Left ventricle myocardium superior (tissue), 1 donor: ENCODE measurements around the gene MYZAP. TPM values are rescaled to one million over a fixed set of nuclear protein-coding genes. Genes with fewer than 3 reads are reported as not detected.

Experiments used
- ATAC-seq: fragments of 200-7000 bp; cut with Tn5 transposase; one replicate; pipeline ENCODE4 v1.9.1; 2020; ENCODE audit warnings: mild to moderate bottlenecking, moderate library complexity
- DNase-seq: peaks from one replicate; pipeline ENCODE4 v3.0.0-alpha.2; 2020
- intact Hi-C: fragments of 100-400 bp; cut with micrococcal nuclease; formaldehyde crosslinking; loops from one replicate; pipeline ENCODE4 v1.11.0; 2022
- long read RNA-seq: library from polyadenylated mRNA; unstranded; transcript quantifications from one replicate; pipeline ENCODE4 v2.0.0, GENCODE V29; 2021
- total RNA-seq: library from RNA; stranded (reverse); fragmentation: NEBNext Ultra II Directional; extraction: Animal tissue kit (Norgen Biotek cat#: 25700); gene quantifications from one replicate; pipeline ENCODE4 v1.2.1, GENCODE V29; 2021
- donor health status: DM: no; HTN: yes; CAD: no; lungs with severe emphysema.

Gene MYZAP, protein sequence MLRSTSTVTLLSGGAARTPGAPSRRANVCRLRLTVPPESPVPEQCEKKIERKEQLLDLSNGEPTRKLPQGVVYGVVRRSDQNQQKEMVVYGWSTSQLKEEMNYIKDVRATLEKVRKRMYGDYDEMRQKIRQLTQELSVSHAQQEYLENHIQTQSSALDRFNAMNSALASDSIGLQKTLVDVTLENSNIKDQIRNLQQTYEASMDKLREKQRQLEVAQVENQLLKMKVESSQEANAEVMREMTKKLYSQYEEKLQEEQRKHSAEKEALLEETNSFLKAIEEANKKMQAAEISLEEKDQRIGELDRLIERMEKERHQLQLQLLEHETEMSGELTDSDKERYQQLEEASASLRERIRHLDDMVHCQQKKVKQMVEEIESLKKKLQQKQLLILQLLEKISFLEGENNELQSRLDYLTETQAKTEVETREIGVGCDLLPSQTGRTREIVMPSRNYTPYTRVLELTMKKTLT
- 930 TPM for total RNA-seq
- long read RNA-seq, transcript MYZAP-202 (12 exons, 2,181 nt) = minor isoform, 47 of 3,099 reads
- long read RNA-seq, transcript MYZAP-201 (13 exons, 2,361 nt) = major isoform, 2,976 of 3,099 reads
- long read RNA-seq, partial matches to known transcripts = 37 of 3,099 reads
- long read RNA-seq, other reads (novel, unspliced or antisense) = 39 of 3,099 reads

DNA sequence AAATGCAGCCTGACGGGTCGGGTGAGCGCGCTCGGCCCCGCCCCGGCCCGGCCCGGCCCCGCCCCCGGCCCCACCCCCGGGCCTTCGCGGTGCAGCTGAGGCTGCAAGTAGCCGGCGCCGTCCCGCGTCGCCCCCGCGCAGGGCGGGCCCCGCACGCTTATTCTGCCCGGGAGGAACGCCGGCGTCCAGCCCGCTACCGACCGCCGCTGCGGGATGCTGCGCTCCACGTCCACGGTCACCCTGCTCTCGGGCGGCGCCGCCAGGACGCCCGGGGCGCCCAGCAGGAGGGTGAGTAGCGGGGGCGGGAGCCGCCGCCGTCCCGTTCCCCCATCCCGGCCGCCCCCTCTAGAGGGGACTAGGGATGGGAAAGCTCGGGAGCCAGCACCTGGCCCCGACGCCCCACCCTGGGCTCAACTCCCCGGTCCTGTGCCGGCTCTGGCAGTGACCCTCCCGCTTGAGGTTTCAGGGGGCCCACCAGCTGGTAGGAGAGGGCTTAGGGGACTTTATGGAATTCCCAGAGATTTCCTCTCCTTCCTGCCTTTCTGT is at the start of gene MYZAP:
Gene MYZAP (plus strand): TSS at position 83 of the 546 bp plus-strand sequence. CDS start 131 bp downstream, at position 214.
- intact Hi-C loops = no loop called here
- ATAC-seq (peak; percentile 60), DNase-seq (peak; percentile 86)

DNA sequence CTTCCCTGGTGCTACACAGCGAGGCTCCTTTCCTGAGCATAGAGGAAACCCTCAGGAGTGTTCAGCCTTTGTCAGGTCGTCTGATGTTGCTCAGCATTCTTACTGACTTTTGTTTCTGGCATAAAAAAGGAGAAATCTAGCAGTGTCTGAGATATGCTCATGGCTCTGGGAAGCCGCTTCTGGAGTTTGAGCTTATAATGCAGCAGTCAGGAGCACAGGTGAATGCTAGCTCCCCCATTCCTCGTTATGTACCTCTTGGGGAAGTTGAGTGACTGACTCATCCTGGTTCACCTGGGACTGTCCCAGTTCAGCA is 49.2 kb upstream of the MYZAP start:
- ATAC-seq (no peak), DNase-seq (no peak)
- intact Hi-C loops = no loop called here

DNA sequence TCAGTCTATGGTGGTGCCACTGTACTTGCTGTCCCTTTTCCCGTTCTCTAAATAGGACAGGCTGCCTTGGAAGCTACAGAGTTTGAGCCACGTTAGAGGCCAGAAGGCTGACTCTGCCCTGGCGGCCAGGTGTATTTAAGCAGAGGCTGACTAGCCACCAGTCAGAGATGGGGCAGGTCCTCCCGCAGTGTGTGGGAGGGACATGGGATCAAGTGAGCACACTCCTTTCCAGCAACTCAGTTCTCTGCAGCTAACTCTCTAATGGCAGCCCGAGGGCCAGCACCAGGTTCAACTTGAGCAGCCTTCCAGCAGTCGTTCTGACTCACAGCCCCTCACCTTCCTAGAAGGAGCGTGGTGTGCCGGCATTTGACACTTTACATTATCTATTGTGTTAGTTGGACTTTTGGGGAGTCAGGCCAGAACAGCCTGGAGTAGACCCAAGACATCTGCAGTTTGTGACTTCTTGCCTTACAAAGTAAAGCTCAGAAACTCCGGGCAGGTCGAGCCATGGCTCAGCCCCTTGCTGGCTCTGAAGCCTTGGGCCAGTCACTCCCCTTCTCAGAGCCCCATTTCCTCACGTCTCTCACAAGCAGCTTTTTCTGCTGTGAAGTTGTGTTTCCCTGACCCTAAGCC is 46.7 kb upstream of the MYZAP start:
- no peak for DNase-seq
- intact Hi-C loops = no loop called here
- no peak for ATAC-seq

DNA sequence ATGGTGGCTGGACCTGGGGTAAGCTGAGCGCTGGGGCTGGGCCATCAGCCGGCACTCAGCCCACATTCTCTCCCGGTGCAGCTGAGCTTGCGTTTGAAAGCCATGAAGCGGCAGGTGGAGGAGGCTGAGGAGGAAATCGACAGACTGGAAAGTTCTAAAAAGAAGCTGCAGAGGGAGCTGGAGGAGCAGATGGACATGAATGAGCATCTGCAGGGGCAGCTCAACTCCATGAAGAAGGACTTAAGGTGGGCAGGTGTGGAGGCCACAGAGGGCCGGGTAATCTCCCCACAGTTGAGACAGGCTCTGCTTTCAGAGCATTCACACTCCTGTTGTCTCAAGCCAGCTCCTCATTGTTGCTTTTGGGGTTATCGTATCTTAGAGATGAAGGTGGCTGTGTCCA is 45.7 kb upstream of the MYZAP start:
- intact Hi-C loops = no loop called here
- ATAC-seq = no peak
- no peak for DNase-seq

DNA sequence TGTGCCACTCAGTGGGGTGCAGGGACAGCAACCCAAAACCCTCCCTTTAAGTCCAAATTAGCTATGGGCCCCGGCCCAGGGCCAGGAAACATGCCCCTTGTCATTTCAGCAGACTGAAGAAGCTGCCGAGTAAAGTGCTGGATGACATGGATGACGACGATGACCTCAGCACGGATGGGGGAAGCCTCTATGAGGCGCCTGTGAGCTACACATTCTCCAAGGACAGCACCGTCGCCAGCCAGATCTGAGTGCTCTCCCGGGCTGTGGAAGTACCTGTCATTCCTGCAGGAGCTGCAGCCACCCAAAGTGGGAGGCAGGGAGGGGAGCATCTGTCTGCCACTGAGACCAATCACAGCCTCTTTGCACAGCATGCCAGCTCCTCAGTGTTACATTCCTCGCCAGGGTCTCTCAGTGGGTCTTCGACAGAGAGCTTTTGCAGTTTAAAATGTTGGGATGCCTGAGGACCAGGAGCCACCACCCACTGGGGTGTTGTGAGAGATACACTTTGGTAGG is 44.4 kb upstream of the MYZAP start:
- ATAC-seq (peak; percentile 16), DNase-seq (no peak)
- intact Hi-C loops = no loop called here

DNA sequence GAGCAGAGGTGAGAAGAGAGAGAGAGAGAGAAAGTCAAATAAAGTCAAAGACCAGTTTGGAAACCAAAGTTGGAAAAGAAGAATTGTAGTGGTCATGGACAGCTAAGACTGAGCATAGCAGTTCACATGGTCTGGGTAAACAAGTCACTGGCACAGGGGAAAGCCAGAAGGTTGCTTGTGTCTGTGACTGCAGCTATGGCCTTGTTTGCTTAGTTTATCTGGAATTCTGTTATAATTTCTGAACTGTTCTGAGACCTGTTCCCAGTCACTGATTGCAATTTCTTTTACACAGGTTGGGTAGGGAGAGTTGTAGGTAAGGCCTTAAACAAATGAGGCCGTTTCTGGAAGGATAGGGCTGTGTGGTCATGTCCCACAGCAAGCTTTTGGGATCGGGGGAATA is 43.4 kb upstream of the MYZAP start:
- ATAC-seq (no peak), DNase-seq (no peak)
- intact Hi-C loops = no loop called here

DNA sequence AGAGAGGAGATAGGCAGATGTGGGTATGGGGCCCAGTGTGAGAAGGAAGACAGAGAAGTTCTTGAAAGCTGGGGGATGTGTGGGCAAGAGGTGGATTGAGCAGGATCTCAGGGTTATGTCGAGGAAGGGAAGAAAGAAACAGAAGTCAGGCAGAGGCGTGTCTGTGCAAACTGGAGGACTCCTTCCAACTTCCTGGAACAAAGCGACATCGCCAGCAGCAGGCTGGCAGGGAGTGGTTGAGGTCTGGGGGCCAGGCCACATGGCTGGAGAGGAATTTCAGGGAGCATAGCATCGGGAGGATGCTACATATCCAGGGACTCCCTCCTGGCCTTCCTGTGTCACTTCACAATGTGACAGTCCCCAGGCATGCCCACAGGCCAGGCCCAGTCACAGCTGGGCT is 42.9 kb upstream of the MYZAP start:
- DNase-seq (no peak), ATAC-seq (no peak)
- intact Hi-C loops = no loop called here

DNA sequence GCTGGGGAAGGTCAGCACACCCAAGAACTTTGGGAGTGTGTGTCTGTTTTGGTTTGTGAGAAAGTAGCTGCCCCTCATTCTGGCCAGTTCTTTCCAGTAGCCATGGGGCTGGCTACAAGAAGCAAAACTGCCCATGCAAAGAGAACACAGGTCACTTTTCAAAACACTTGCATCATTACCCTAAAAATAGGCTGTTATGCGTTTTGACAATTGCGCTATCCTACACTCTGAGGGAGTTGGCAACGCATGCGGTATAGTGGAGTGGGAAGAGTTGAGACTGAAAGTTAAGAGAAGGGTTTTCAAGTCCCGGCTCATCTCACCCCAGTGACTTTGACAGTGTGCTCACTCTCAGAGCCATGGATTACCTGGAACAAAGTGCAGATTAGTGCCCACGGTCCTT is 41.8 kb upstream of the MYZAP start:
- DNase-seq (no peak), ATAC-seq (peak; percentile 29)
- intact Hi-C loops = no loop called here

DNA sequence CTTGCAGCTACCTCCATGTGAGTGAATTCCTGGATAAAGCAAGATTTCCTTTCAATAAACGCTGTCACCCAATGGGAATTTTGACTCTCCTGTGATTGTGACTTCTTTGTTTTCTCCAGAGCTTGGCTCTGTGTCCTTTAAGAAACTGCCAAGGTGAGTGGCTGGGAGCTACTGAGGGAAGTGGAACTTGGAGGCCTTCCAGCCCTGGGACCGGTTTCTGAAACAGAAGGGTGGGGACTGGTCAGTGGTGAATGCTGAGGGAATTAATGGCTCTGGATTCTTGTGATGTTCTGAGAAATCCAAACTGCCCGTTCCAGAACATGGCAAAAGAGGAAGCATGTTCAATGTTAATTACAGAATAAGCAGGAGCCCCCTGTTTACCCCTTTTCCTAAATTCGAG is 41.1 kb upstream of the MYZAP start:
- DNase-seq = peak; percentile 73
- intact Hi-C loops = no loop called here
- ATAC-seq = peak; percentile 62

DNA sequence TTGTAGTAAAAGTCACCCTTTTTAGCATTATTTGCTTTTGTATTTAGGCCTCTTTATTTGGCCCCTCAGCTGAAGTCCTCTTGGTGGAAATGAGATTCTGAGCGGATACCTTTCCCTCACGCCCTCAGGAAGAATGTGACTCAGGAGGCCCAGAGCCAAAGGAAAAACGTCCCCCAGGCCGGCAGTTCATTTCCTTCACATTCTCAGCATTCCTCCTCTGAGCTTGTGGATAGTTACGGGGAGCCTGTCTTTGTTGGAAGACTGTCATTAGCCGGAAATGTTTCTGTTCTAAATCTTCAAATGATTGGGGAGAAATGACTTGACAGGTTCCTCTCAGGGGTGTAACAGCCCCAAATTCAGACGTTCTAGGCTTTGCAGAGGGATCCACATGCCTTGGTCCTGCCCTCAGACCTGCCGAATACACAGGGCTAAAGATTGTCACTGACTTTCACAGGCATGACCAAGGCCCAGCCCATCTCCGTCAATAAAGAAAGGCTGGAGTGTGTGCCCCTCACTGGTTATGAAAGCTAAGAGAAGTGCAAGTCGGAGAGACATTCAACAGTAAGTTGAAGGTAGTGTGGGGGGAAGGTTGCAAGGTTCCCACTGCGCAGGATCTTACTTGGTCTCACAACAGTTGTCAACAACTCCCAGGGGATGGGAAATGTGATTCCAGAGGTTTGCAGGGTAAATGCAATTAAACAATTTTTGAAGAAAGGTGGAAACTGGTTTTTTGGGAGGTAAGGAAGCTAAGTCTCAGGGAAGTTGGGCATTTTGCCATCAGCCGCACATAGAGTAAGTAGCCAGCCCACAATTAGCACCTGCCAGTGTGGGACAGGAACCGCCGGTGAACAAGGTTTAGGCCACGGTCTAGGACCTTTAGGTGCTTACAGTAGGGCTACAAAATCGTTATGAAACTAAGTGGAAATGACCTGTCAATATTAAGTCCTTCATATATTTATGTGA is 39.7 kb upstream of the MYZAP start:
- intact Hi-C loops = no loop called here
- DNase-seq = no peak
- ATAC-seq = peak; percentile 27

DNA sequence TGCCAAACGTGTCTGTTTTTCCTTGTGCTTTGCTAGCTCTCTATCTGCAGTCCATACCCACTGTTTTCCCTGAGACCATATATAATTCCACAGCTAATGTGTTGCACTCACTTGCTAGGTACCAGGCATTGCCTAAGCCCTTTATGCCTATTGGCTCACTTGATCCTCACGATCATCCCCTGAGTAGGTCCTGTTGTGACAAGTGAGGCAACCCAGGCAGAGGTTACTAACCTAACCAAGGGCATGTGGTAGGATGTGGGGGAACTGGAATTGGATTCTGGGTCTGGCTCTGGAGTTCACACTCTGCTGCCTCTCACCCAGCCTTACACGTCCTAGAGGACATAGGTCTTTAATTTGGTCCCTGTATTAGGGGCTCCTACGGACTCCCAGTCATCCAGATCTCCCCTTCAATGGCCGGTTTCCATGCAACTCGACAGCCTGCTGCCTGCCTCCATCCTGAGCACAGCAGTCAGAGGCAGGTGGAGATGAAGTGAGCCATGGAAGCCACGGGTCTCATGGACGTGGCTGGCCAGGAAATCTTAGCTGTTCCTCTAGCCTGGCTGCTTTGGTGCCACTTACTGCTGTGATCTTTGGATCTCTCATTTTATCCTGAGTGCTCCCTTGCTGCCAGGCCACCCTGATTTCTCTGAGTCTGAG is 38.9 kb upstream of the MYZAP start:
- ATAC-seq (no peak), DNase-seq (no peak)
- intact Hi-C loops = no loop called here

DNA sequence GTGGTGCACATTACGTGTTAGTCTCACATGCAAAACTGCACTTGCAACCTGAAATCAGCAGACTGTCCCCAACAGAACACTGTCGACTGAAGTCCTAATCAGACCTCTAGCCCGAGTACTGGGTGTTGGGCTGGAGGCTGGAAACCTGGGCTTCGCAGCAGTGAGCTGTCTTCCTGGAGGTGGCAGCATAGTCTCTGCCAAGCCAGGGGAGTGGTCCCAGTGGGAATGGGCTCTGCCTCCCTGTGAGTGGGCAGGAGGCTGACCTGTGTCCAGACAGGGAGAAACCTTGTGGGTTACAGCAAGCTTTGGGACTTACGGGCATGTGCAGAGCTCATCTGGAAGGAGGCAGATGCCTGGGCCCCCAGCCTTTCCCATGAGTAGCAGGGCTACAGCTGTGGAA is 38.2 kb upstream of the MYZAP start:
- ATAC-seq = no peak
- intact Hi-C loops = no loop called here
- no peak for DNase-seq

DNA sequence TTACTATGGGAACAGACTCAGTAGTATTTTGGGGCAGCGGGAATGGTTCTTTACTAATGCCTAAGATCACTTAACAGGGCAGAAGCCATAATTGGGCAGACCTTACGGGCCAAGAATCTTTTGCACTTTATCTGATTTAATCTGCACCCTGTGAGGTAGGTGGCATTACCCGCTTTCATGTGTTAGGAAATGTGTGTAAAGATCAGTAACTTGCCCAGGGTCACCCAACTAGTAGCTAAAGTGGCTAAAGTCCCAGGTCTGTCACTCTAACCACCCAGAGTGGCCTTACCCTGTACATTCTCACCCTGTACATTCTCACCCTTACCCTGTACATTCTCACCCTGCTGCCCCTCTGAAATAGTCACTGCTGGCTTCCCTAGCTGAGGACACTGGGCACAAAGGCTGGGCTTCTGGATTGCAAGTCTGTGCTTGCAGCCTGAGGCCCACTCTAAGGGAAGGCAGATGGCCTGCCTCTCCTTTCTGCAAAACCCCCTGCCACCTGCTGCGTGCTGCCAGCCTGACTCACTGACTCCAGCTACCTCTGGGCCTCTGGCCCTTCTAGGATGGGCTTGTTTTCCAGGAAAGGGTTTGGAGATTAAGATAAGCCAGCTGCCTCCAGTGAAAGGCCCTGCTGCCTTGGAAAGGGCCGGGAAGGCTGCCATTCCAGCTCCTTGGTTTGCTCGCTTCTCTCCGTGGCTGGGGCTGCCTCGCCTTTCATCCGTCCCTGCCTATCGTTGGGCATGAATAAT is 37.5 kb upstream of the MYZAP start:
- intact Hi-C loops = no loop called here
- no peak for DNase-seq
- peak; percentile 6 for ATAC-seq

DNA sequence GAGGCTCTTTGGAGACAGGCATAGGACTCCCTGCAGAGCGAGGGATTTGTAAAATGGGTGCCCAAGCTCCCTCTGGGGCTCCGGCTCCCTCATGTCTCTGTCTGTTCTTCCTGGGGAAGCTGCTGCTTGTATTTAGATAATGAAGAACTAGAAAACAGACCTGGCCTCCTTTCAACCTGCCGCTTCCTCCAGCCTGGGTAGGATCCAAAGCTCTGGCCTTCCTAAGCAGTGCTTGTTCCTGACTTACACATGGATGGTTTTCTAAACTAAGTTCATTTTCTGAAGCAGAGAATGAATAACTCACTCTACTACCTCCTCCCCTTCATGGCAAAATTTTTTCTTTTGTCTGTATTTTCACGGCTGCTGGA is 36.9 kb upstream of the MYZAP start:
- intact Hi-C loops = no loop called here
- no peak for DNase-seq
- peak; percentile 3 for ATAC-seq

DNA sequence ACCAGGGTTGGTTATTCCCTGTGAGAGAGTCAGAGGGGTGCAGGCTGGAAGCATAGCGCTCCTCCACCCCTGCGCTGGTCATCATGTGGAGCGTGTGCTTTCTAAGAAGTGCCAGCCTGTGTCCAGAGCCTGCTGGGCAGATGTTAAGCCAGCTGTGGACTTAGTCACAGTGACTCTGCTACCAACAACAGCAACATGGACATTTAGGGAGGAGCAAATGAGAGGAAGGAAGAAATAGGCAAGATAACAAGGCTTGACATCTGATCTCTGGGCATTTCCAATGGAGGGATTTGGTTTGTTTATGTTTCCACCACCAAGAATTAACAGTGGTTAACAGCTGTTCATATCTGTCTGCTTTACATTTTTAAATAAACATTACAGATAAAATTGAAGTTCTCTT is 36.4 kb upstream of the MYZAP start:
- intact Hi-C loops = no loop called here
- no peak for DNase-seq
- ATAC-seq = no peak

DNA sequence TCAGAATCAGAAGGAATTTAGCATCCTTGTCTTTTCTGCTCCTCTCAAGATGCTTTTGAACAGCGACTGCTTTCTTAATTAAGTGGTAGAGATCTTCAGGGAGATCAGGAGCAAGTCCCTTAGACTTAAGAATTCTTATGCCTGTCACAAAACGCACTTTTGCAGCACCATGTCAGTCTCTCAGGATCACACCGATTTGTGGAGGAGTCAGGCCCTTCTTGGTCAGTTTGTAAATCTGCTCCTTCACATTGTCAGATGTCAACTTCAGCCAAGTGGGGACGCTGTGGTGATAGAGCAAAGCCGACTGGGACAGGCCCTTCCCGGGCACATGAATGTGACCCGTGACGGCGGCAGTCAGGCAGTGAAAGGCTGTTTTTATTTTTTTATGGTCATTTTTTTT is 35.7 kb upstream of the MYZAP start:
- intact Hi-C loops = no loop called here
- DNase-seq (no peak), ATAC-seq (no peak)

DNA sequence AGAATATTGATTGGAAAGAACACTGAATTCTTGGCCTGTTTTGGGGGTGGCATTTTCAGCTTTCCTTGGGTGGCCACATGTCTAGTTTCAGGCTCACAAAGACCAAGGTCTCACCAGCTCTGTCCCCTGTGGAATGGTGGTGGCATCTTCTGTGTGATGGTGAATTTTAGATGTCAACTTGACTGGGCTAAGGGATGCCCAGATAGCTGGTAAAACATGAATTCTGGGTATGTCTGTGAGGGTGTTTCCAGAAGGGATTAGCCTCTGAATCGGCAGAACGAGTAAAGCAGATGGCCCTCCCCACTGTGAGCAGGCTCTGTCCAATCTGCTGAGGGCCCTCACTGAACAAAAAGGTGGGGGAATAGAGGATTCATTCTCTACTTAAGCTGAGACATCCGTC is 34.4 kb upstream of the MYZAP start:
- DNase-seq (no peak), ATAC-seq (no peak)
- intact Hi-C loops = no loop called here

DNA sequence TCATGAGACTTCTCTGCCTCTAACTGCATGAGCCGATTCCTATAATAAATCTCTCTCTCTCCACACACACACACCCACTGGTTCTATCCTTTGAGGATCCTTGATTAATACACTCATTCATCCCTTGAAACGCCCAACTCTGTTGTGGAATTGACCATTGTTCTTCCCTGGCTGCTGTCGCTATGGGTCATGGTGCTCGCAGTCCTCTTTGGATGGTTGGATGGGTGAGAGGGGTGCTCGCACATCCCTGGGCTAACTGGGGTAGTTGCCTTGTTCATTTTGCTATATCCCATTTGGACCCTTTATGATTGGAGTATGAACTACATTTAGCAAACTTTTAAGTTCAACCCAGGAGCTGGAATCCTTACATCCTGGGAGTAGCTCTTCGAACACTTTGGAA is 33.9 kb upstream of the MYZAP start:
- intact Hi-C loops = no loop called here

More for the DNA sequence above, 33.9 kb upstream of the MYZAP start:
- ATAC-seq = no peak
- DNase-seq = no peak
